ENCODE data around the gene SLC44A1. TPM values are rescaled to one million over a fixed set of nuclear protein-coding genes. Genes with fewer than 3 reads are reported as not detected.
"Not testable (repeated sequence)": the region's sequence is repeated elsewhere in the genome, so short reads cannot be mapped to it uniquely, and the experiment has no call there.

SLC44A1 gene
- total RNA-seq, 6 experiments from 2014 or later = 46.6 to 66.3 (median 56.0) TPM

DNA sequence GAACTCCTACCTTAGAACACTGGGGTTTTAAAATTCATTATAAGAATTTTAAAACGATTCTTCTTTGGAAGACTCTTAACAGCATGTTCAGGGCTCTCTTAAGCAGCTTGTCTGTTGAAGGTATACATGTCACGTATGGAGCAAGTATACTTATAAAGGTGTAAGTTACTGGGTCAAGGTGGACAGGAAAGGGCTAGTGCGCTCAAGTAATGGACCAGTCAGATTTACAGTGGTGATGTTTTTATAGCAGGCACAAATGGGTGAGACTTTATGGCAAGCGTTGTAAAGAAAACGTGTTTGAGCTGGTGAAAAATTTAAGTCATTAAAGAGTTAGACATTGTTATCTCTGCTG lies 7.9 kb downstream of the SLC44A1 start:
- Mint-ChIP-seq H3K27me3 (ENCODE audit: insufficient read depth) (no peaks in the 10 kb centered on the region; the same call in 1 of the 2 replicates), H3K4me1 (ENCODE audit: low read depth) (peaks cover 34% of the 10 kb centered on the region), H3K4me3 (no peak overlapping the region), H3K9me3 (no peaks in the 10 kb centered on the region), H3K27ac (no peak overlapping the region), H3K36me3 (ENCODE audit: low read depth) (no peaks in the 10 kb centered on the region; the same call in 1 of the 2 replicates)
- DNase-seq = no peak
- TF ChIP-seq, protein P1, sequence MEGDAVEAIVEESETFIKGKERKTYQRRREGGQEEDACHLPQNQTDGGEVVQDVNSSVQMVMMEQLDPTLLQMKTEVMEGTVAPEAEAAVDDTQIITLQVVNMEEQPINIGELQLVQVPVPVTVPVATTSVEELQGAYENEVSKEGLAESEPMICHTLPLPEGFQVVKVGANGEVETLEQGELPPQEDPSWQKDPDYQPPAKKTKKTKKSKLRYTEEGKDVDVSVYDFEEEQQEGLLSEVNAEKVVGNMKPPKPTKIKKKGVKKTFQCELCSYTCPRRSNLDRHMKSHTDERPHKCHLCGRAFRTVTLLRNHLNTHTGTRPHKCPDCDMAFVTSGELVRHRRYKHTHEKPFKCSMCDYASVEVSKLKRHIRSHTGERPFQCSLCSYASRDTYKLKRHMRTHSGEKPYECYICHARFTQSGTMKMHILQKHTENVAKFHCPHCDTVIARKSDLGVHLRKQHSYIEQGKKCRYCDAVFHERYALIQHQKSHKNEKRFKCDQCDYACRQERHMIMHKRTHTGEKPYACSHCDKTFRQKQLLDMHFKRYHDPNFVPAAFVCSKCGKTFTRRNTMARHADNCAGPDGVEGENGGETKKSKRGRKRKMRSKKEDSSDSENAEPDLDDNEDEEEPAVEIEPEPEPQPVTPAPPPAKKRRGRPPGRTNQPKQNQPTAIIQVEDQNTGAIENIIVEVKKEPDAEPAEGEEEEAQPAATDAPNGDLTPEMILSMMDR (IDR thresholded peaks at IDR 0.05) = no peak

DNA sequence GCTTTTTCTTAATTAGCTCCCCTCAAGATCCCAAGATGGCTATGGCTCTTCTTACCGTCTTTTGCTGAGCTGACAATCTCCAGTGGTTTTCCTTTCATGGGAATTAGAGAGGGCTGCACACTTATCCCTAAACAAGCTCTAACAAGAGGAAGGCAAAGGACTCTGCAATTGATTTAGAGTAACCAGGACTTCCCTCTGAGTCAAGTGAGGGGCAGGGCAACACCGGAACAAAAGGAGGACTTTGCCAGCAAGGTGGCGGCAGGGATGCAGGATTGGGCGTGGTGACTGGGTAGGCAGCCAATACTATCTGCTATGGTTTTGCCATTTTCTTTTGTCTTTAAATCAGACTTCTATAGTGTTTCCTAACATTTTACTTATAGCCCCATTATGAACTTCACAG lies 9.8 kb downstream of the SLC44A1 start:
- Mint-ChIP-seq H3K36me3 (ENCODE audit: low read depth) (peaks cover 4% of the 10 kb centered on the region; the same call in 1 of the 2 replicates), H3K27ac (no peak overlapping the region), H3K4me1 (ENCODE audit: low read depth) (peaks cover 32% of the 10 kb centered on the region), H3K27me3 (ENCODE audit: insufficient read depth) (no peaks in the 10 kb centered on the region; the same call in 1 of the 2 replicates), H3K4me3 (no peak overlapping the region), H3K9me3 (no peaks in the 10 kb centered on the region)
- TF ChIP-seq, protein P1 (IDR thresholded peaks at IDR 0.05) = no peak
- DNase-seq = no peak

DNA sequence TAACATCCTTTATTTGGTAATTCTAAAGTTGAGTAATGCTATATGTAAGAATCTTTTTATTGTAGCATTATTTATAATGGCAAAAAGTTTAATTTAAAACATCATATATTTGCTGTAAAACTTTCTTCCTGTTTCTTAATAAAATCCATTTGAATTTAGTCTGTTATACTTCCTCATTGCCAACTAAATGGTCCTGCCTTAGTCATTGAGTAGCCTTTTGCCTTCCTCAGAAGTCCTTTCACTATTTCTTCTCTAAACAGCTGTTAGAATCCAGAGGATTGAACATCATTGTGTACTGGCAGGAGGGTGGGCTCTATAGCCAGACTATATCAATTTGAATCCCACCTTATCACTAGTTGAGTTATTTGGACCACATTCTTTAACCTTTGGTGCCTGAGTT lies 11.0 kb downstream of the SLC44A1 start:
- H3K36me3 Mint-ChIP-seq (ENCODE audit: low read depth) = peaks cover 4% of the 10 kb centered on the region; the same call in 1 of the 2 replicates
- TF ChIP-seq, protein P1 (IDR thresholded peaks at IDR 0.05) = no peak
- H3K4me3 Mint-ChIP-seq = no peak overlapping the region
- no peak overlapping the region for H3K27ac Mint-ChIP-seq
- DNase-seq = no peak
- H3K9me3 Mint-ChIP-seq = no peaks in the 10 kb centered on the region
- H3K4me1 Mint-ChIP-seq (ENCODE audit: low read depth) = peaks cover 44% of the 10 kb centered on the region
- H3K27me3 Mint-ChIP-seq (ENCODE audit: insufficient read depth) = no peaks in the 10 kb centered on the region; the same call in 1 of the 2 replicates

DNA sequence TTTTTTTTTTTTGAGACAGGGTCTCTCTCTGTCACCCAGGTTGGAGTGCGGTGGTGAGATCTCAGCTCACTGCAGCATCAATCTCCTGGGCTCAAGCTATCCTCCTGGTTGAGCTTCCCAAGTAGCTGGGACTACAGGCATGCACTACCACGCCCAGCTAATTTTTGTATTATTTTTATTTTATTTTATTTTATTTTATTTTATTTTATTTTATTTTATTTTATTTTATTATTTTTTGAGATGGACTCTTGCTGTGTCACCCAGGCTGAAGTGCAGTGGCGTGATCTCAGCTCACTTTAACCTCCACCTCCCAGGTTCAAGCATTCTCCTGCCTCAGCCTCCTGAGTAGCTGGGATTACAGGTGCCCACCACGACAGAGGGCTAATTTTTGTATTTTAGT lies 12.1 kb downstream of the SLC44A1 start:
- H3K4me1 Mint-ChIP-seq (ENCODE audit: low read depth) = peaks cover 38% of the 10 kb centered on the region
- H3K27ac Mint-ChIP-seq; H3K9me3 Mint-ChIP-seq; DNase-seq; H3K27me3 Mint-ChIP-seq (ENCODE audit: insufficient read depth); H3K4me3 Mint-ChIP-seq; H3K36me3 Mint-ChIP-seq (ENCODE audit: low read depth): not testable (repeated sequence)

DNA sequence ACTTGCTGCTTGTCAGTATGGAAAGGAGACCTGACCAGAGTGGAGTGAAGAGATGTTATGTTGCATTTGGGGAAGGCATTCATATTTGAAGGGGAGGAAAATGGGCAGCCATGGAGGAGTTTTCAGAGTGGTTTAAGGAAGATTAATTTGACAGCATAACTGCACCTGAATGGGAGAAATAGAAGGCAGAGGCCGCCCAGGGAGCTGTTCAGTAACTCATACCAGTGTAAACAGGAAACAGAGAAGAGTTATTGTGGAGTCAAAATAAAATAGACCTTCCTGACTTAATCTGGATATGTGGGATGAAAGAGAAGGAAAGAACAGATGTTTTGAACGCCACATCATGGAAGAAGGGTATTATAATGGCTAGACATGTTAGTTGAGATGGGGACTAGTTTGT lies 13.4 kb downstream of the SLC44A1 start:
- DNase-seq = no peak
- Mint-ChIP-seq H3K27me3 (ENCODE audit: insufficient read depth) (no peaks in the 10 kb centered on the region), H3K27ac (no peak overlapping the region), H3K9me3 (no peaks in the 10 kb centered on the region), H3K4me1 (ENCODE audit: low read depth) (peaks cover 38% of the 10 kb centered on the region), H3K4me3 (no peak overlapping the region), H3K36me3 (ENCODE audit: low read depth) (peaks cover 4% of the 10 kb centered on the region; the same call in 1 of the 2 replicates)
- TF ChIP-seq, protein P1 (IDR thresholded peaks at IDR 0.05) = no peak

DNA sequence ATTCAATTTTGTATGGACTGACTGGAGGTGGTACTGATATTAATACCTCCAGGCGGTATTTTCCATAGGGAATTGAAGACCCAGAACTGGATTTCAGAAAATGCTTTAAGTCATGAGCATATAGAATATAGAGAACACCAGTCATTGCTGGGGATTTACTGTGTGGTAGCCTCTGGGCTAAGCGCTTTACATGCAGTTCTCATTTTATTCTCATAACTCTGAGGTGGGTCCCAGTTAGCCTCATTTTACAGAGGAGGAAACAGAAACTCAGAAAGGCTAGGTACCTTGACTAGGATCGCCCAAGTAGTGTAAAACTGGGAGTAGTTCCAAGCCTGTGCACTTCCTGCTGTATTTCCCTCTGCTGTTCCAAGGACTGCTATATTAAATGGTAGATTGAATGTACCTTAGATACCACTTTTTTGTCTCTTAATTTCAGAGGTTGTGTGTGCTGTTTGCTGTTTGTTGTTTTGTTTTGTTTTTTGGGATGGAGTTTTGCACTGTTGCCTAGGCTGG lies 13.8 kb downstream of the SLC44A1 start:
- no peak for DNase-seq
- Mint-ChIP-seq H3K27me3 (ENCODE audit: insufficient read depth) (no peaks in the 10 kb centered on the region), H3K9me3 (no peaks in the 10 kb centered on the region), H3K4me1 (ENCODE audit: low read depth) (peaks cover 38% of the 10 kb centered on the region), H3K4me3 (no peak overlapping the region), H3K27ac (no peak overlapping the region), H3K36me3 (ENCODE audit: low read depth) (peaks cover 4% of the 10 kb centered on the region; the same call in 1 of the 2 replicates)
- TF ChIP-seq, protein P1 (IDR thresholded peaks at IDR 0.05) = no peak

All from HFFc6 (cell line).